B cell (primary cell): ENCODE measurements around the gene ARID4B.

Experiments used
- EZH2 ChIP-seq: IDR thresholded peaks from 2 replicates; pipeline ENCODE4 v1.6.1; 2012; ENCODE audit warnings: borderline replicate concordance, low read depth, mild to moderate bottlenecking, moderate library complexity, low read length; ENCODE audit not compliant: insufficient read depth, poor library complexity, severe bottlenecking
- TF ChIP-seq, protein P1 (sequence below): fragments of 200-600 bp; IDR thresholded peaks from one replicate; pipeline ENCODE4 v1.8.0; 2022; ENCODE audit warnings: antibody characterized with exemption, mild to moderate bottlenecking

DNA sequence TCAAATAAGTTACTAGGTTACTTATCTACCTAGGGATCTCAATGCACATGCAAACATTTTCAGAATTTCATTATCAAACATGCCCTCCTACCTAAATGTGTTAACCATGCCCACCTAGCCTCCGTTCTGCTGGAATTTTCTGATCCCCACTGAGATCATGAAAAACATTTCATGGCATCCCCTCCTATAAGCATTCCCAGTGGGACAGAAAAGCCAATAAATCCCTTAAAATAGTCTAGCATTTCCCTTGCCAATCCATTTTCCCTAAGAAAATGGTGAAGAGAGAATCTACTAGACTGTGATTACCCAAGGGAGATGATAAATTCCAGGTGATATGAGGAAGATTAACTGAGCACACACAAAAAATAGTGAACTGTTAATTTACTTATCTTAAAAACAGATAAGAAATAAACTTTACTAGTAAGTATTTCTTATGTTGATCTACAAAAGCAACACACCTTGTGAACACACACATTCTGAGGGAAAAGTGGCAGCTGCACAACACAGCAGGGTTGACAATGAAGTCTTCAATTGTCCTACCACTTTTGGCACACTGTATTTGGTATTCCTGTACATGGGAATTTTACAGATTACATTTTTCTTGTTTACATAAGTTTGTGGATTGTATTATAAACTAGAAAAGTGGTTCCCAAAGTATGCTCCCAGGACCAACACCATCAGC is 49.6 kb downstream of the ARID4B start:
- TF ChIP-seq, protein P1, sequence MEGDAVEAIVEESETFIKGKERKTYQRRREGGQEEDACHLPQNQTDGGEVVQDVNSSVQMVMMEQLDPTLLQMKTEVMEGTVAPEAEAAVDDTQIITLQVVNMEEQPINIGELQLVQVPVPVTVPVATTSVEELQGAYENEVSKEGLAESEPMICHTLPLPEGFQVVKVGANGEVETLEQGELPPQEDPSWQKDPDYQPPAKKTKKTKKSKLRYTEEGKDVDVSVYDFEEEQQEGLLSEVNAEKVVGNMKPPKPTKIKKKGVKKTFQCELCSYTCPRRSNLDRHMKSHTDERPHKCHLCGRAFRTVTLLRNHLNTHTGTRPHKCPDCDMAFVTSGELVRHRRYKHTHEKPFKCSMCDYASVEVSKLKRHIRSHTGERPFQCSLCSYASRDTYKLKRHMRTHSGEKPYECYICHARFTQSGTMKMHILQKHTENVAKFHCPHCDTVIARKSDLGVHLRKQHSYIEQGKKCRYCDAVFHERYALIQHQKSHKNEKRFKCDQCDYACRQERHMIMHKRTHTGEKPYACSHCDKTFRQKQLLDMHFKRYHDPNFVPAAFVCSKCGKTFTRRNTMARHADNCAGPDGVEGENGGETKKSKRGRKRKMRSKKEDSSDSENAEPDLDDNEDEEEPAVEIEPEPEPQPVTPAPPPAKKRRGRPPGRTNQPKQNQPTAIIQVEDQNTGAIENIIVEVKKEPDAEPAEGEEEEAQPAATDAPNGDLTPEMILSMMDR = no peak
- TF ChIP-seq EZH2 = no peak
